Measurements from ENCODE around the gene CCDC188. TPM values are rescaled to one million over a fixed set of nuclear protein-coding genes. Genes with fewer than 3 reads are reported as not detected.

CCDC188 gene
- total and polyA plus RNA-seq, 12 donors, result 0.30 to 19.0 (median 0.77) TPM; not detected in 2

- H3K27me3 ChIP-seq, result no peaks in the 10 kb centered on the region
- 90 to 93% (median 92%) methylated on average over 9 of the region's 9 CpGs for WGBS, 4 donors
- TF ChIP-seq CTCF (IDR thresholded peaks at IDR 0.05) (no peak), POLR2A (IDR thresholded peaks at IDR 0.05) (no peak)
- peaks cover 0 to 94% of the 10 kb centered on the region in 2 donors for H3K36me3 ChIP-seq (replicated peaks in 1 of 2)
- no peak overlapping the region for H3K4me3 ChIP-seq
- intact Hi-C loops (cut with DNase I), result no loop called here
- peak overlapping the region in 1 of 5 donors; percentile 38 for H3K27ac ChIP-seq
- no peak for DNase-seq
- H3K4me1 ChIP-seq (replicated peaks in 1 of 2), result peaks cover 0 to 2% of the 10 kb centered on the region in 2 donors
- H3K9me3 ChIP-seq (replicated peaks in 1 of 3), result no peaks in the 10 kb centered on the region
Observed at GRCh38 chr22:20110359-20110985, 40.4 kb downstream of the CCDC188 start.

GRCh38 chr22:20109411-20110358 lies 41.2 kb downstream of the CCDC188 start:
- TF ChIP-seq POLR2A (IDR thresholded peaks at IDR 0.05), result no peak
- TF ChIP-seq CTCF (IDR thresholded peaks at IDR 0.05), result no peak
- Histone ChIP-seq H3K4me1 (replicated peaks in 1 of 2) (no peaks in the 10 kb centered on the region), H3K9me3 (replicated peaks in 1 of 3) (no peaks in the 10 kb centered on the region), H3K27ac (no peak overlapping the region), H3K4me3 (no peak overlapping the region), H3K36me3 (replicated peaks in 1 of 2) (peaks cover 0 to 97% of the 10 kb centered on the region in 2 donors), H3K27me3 (no peaks in the 10 kb centered on the region)
- peak in 1 of 7 donors; percentile 13 for DNase-seq
- intact Hi-C loops (cut with DNase I), result no loop called here
- WGBS, 4 donors, result 82 to 95% (median 86%) methylated on average over 9 to 23 of the region's 23 CpGs

GRCh38 chr22:20108757-20109230 lies 42.1 kb downstream of the CCDC188 start:
- DNase-seq, result no peak
- H3K36me3 ChIP-seq (replicated peaks in 1 of 2), result peaks cover 0 to 94% of the 10 kb centered on the region in 2 donors

More at GRCh38 chr22:20108757-20109230, 42.1 kb downstream of the CCDC188 start:
- no peak for TF ChIP-seq CTCF (IDR thresholded peaks at IDR 0.05)
- no peak for TF ChIP-seq POLR2A (IDR thresholded peaks at IDR 0.05)
- Histone ChIP-seq H3K27ac (no peak overlapping the region), H3K9me3 (replicated peaks in 1 of 3) (no peaks in the 10 kb centered on the region), H3K4me1 (replicated peaks in 1 of 2) (no peaks in the 10 kb centered on the region), H3K4me3 (no peak overlapping the region), H3K27me3 (no peaks in the 10 kb centered on the region)
- WGBS, 4 donors, result 86 to 94% (median 91%) methylated on average over 5 to 12 of the region's 12 CpGs
- intact Hi-C loops (cut with DNase I), result no loop called here

Measured in adrenal gland (tissue), 12 donors.